GM19455 (cell line): ENCODE data around the gene FTO.

Experiments
- ATAC-seq: cut with Tn5 transposase; IDR thresholded peaks from one replicate; pipeline ENCODE4 v1.9.1; 2021; ENCODE audit not compliant: unreplicated experiment

FTO gene

GRCh38 chr16:54068212-54068611 is 364.3 kb downstream of the FTO start:
- no peak for ATAC-seq

GRCh38 chr16:54069601-54070239 is 365.8 kb downstream of the FTO start:
- ATAC-seq = no peak

GRCh38 chr16:54070789-54071343 is 366.9 kb downstream of the FTO start:
- ATAC-seq = no peak

GRCh38 chr16:54071514-54071913 is 367.6 kb downstream of the FTO start:
- no peak for ATAC-seq

GRCh38 chr16:54072237-54072636 is 368.3 kb downstream of the FTO start:
- ATAC-seq = no peak

- no peak for ATAC-seq
Observed at GRCh38 chr16:54073356-54073755, 369.4 kb downstream of the FTO start.

GRCh38 chr16:54075446-54075845 is 371.5 kb downstream of the FTO start:
- ATAC-seq = no peak

- ATAC-seq = no peak
Observed at GRCh38 chr16:54076006-54076504, 372.1 kb downstream of the FTO start.

- no peak for ATAC-seq
Observed at GRCh38 chr16:54077050-54077821, 373.3 kb downstream of the FTO start.

GRCh38 chr16:54080524-54081008 is 376.6 kb downstream of the FTO start:
- no peak for ATAC-seq

GRCh38 chr16:54086791-54087190 is 382.8 kb downstream of the FTO start:
- no peak for ATAC-seq

GRCh38 chr16:54090602-54091001 is 386.6 kb downstream of the FTO start:
- ATAC-seq = no peak

- no peak for ATAC-seq
Observed at GRCh38 chr16:54093281-54093680, 389.3 kb downstream of the FTO start.

- no peak for ATAC-seq
Observed at GRCh38 chr16:54094641-54095040, 390.7 kb downstream of the FTO start.

GRCh38 chr16:54096607-54097006 is 392.7 kb downstream of the FTO start:
- ATAC-seq = no peak

GRCh38 chr16:54097774-54098173 is 393.8 kb downstream of the FTO start:
- ATAC-seq = no peak

- no peak for ATAC-seq
Observed at GRCh38 chr16:54098247-54098646, 394.3 kb downstream of the FTO start.

GRCh38 chr16:54099627-54100026 is 395.7 kb downstream of the FTO start:
- no peak for ATAC-seq

- no peak for ATAC-seq
Observed at GRCh38 chr16:54102888-54103866, 399.2 kb downstream of the FTO start.

GRCh38 chr16:54106057-54106456 is 402.1 kb downstream of the FTO start:
- ATAC-seq = no peak
